ENCODE results near the gene PAQR5. TPM values are rescaled to one million over a fixed set of nuclear protein-coding genes. Genes with fewer than 3 reads are reported as not detected.

The PAQR5 gene
- total RNA-seq, 1 experiment from 2014 or later: 3.4 TPM

DNA sequence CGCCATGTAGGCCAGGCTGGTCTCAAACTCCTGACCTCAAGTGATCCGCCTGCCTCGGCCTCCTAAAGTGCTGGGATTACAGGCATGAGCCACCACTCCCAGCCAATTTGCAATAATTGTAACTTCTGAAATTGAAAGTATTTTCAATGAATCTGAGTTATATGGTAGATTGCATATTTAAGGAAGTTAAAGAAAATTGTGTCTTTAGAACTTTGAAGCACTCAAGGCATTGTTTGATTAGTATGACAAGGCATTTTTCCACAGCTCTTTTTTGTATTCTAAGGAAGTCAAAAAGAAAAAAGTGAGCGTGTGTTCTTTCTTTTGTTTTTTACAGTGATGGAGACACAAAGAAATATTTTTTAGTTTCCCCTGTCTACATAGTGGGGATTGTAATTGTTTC, 138.2 kb downstream of the PAQR5 start:
- Mint-ChIP-seq H3K4me3 (ENCODE audit: unreplicated experiment) (no peak overlapping the region), H3K27ac (ENCODE audit: unreplicated experiment) (no peak overlapping the region), H3K36me3 (ENCODE audit: insufficient read depth, unreplicated experiment) (peaks cover 91% of the 10 kb centered on the region), H3K4me1 (ENCODE audit: low read depth, unreplicated experiment) (no peaks in the 10 kb centered on the region), H3K27me3 (ENCODE audit: insufficient read depth, unreplicated experiment) (no peaks in the 10 kb centered on the region), H3K9me3 (ENCODE audit: unreplicated experiment) (no peaks in the 10 kb centered on the region)
- no peak for DNase-seq
- H3K27me3 ChIP-seq (replicated peaks; ENCODE audit: control insufficient read depth, insufficient read depth, low read length): no peaks in the 10 kb centered on the region
- ChIA-PET POLR2A (no interaction called here), CTCF (no interaction called here)
- intact Hi-C loops (cut with micrococcal nuclease; ENCODE audit: unreplicated experiment): no loop called here
- H3K4me3 ChIP-seq (ENCODE audit: low read depth, low read length): no peak overlapping the region
- no peaks in the 10 kb centered on the region for H3K9me3 ChIP-seq
- H3K36me3 ChIP-seq (ENCODE audit: control insufficient read depth, insufficient read depth, low read length): no peaks in the 10 kb centered on the region; the same call in 1 of the 2 replicates
- BruUV-seq (replicated peaks): no TSS peak
- no peak for TF ChIP-seq CTCF (IDR thresholded peaks at IDR 0.05; ENCODE audit: insufficient read depth in 1 of 2, low read depth in 1 of 2, low read length in 1 of 2, severe bottlenecking in 1 of 2, unreplicated experiment in 1 of 2)
- no peaks in the 10 kb centered on the region for H3K4me1 ChIP-seq

GRCh38 chr15:69439623-69440022, 140.9 kb downstream of the PAQR5 start:
- CTCF ChIA-PET: interaction anchor here (1.4 kb wide), 1 partner anchor 23 kb away, joined by 3 read pairs; no protein-coding TSS in a partner anchor

DNA sequence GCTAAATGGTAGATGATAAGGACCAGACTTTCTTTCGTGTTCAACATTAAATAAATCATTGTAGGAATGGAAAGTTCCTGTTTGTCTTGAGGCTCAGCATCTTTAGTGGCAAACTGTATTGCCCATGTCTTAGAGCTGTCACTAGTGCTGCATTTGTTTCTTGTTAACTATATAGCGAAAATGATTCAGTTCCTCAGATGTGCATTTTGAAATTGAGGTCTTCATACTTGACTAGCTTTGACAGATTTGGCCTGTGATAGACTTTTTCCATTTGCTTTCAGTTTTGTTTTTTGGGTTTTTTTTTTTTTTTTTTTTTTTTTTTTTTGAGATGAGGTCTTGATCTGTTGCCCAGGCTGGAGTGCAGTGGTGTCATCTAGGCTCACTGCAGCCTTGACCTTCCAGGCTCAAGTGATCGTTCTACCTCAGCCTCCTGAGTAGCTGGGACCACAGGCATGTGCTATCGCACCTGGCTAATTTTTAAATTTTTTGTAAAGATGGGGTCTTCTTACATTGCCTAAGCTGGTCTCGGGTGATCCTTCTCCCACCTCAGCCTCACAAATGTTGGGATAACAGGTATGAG, 144.4 kb downstream of the PAQR5 start:
- Histone ChIP-seq H3K4me1 (no peaks in the 10 kb centered on the region), H3K9me3 (no peaks in the 10 kb centered on the region), H3K36me3 (ENCODE audit: control insufficient read depth, insufficient read depth, low read length) (no peaks in the 10 kb centered on the region; the same call in 1 of the 2 replicates), H3K4me3 (ENCODE audit: low read depth, low read length) (no peak overlapping the region), H3K27me3 (replicated peaks; ENCODE audit: control insufficient read depth, insufficient read depth, low read length) (no peaks in the 10 kb centered on the region)
- Mint-ChIP-seq H3K27me3 (ENCODE audit: insufficient read depth, unreplicated experiment) (no peaks in the 10 kb centered on the region), H3K27ac (ENCODE audit: unreplicated experiment) (no peak overlapping the region), H3K9me3 (ENCODE audit: unreplicated experiment) (no peaks in the 10 kb centered on the region), H3K36me3 (ENCODE audit: insufficient read depth, unreplicated experiment) (peaks cover 75% of the 10 kb centered on the region), H3K4me3 (ENCODE audit: unreplicated experiment) (no peak overlapping the region), H3K4me1 (ENCODE audit: low read depth, unreplicated experiment) (no peaks in the 10 kb centered on the region)
- POLR2A ChIA-PET: interaction anchor here (0.6 kb wide), 1 partner anchor 26 kb away, joined by 4 read pairs; no protein-coding TSS in a partner anchor
- BruUV-seq (replicated peaks): no TSS peak
- CTCF ChIA-PET: no interaction called here
- no peak for DNase-seq
- intact Hi-C loops (cut with micrococcal nuclease; ENCODE audit: unreplicated experiment): no loop called here
- no peak for TF ChIP-seq CTCF (IDR thresholded peaks at IDR 0.05; ENCODE audit: insufficient read depth in 1 of 2, low read depth in 1 of 2, low read length in 1 of 2, severe bottlenecking in 1 of 2, unreplicated experiment in 1 of 2)

More at GRCh38 chr15:69439623-69440022, 140.9 kb downstream of the PAQR5 start:
- H3K4me3 Mint-ChIP-seq (ENCODE audit: unreplicated experiment): no peak overlapping the region
- no peak for DNase-seq
- no peak for TF ChIP-seq CTCF (IDR thresholded peaks at IDR 0.05; ENCODE audit: insufficient read depth in 1 of 2, low read depth in 1 of 2, low read length in 1 of 2, severe bottlenecking in 1 of 2, unreplicated experiment in 1 of 2)
- Histone ChIP-seq H3K27me3 (replicated peaks; ENCODE audit: control insufficient read depth, insufficient read depth, low read length) (no peaks in the 10 kb centered on the region), H3K4me1 (no peaks in the 10 kb centered on the region), H3K9me3 (no peaks in the 10 kb centered on the region), H3K4me3 (ENCODE audit: low read depth, low read length) (no peak overlapping the region), H3K36me3 (ENCODE audit: control insufficient read depth, insufficient read depth, low read length) (no peaks in the 10 kb centered on the region; the same call in none of the 2 replicates)
- no peaks in the 10 kb centered on the region for H3K27me3 Mint-ChIP-seq (ENCODE audit: insufficient read depth, unreplicated experiment)
- intact Hi-C loops (cut with micrococcal nuclease; ENCODE audit: unreplicated experiment): no loop called here
- no peaks in the 10 kb centered on the region for H3K9me3 Mint-ChIP-seq (ENCODE audit: unreplicated experiment)
- no peaks in the 10 kb centered on the region for H3K4me1 Mint-ChIP-seq (ENCODE audit: low read depth, unreplicated experiment)
- POLR2A ChIA-PET: no interaction called here
- BruUV-seq (replicated peaks): no TSS peak
- H3K27ac Mint-ChIP-seq (ENCODE audit: unreplicated experiment): no peak overlapping the region
- peaks cover 80% of the 10 kb centered on the region for H3K36me3 Mint-ChIP-seq (ENCODE audit: insufficient read depth, unreplicated experiment)
